IMR-90 (cell line): ENCODE data around the gene NPEPL1. TPM values are rescaled to one million over a fixed set of nuclear protein-coding genes. Genes with fewer than 3 reads are reported as not detected.

Source experiments
- ATAC-seq: fragments of 200-7000 bp; cut with Tn5 transposase; 2 replicates; pipeline ENCODE4 v1.9.1; 2020; ENCODE audit warnings: low read depth, mild to moderate bottlenecking, moderate library complexity
- BruUV-seq: library from RNA; stranded (reverse); fragments of 400-500 nt; replicated peaks from 2 replicates; lab custom pipeline; 2021; lab: Mats Ljungman, UMichigan
- CTCF ChIA-PET: fragments of 300-600 bp; formaldehyde crosslinking; extraction: SDS; loops from one replicate; lab custom pipeline; 2021; ENCODE audit warnings: antibody characterized with exemption; lab: Yijun Ruan, JAX
- POLR2A ChIA-PET: fragments of 300-600 bp; sonication (Branson Sonifier 250); formaldehyde crosslinking; loops from one replicate; lab custom pipeline; 2022; ENCODE audit warnings: antibody characterized with exemption; ENCODE audit not compliant: unreplicated experiment; lab: Charles Lee
- DNase-seq: peaks from one replicate; pipeline ENCODE4 v3.0.0; 2013
- H2AFZ ChIP-seq: replicated peaks from 2 replicates; pipeline ENCODE3; 2013; ENCODE audit warnings: low read length, mild to moderate bottlenecking; ENCODE audit not compliant: poor library complexity
- H2AK5ac ChIP-seq: 2 replicates; pipeline ENCODE4 v1.6.1; 2013; ENCODE audit warnings: low read depth, low read length, inconsistent platforms
- H2AK9ac ChIP-seq: replicated peaks from 2 replicates; pipeline ENCODE3; 2013; ENCODE audit warnings: mild to moderate bottlenecking, low read depth, low read length, moderate library complexity; ENCODE audit not compliant: poor library complexity
- H2BK120ac ChIP-seq: 2 replicates; pipeline ENCODE4 v1.6.1; 2013; ENCODE audit warnings: low read depth, low read length, inconsistent platforms
- H2BK15ac ChIP-seq: 3 replicates; pipeline ENCODE4 v1.6.1; 2013; ENCODE audit warnings: low read depth, low read length, inconsistent platforms
- H2BK20ac ChIP-seq: 2 replicates; pipeline ENCODE4 v1.6.1; 2013; ENCODE audit warnings: low read depth, mild to moderate bottlenecking, inconsistent platforms, low read length, moderate library complexity
- H2BK5ac ChIP-seq: 2 replicates; pipeline ENCODE4 v1.6.1; 2013; ENCODE audit warnings: mild to moderate bottlenecking, low read depth, low read length, inconsistent platforms; ENCODE audit not compliant: poor library complexity, severe bottlenecking
- H3K14ac ChIP-seq: replicated peaks from 2 replicates; pipeline ENCODE4 v1.6.1; 2013; ENCODE audit warnings: low read depth, low read length, inconsistent platforms
- H3K18ac ChIP-seq: 2 replicates; pipeline ENCODE4 v1.6.1; 2013; ENCODE audit warnings: low read depth, low read length, control low read depth
- H3K23ac ChIP-seq: 2 replicates; pipeline ENCODE4 v1.6.1; 2013; ENCODE audit warnings: low read depth, low read length, inconsistent platforms
- H3K27ac ChIP-seq: 2 replicates; pipeline ENCODE4 v1.5.1; 2013; ENCODE audit warnings: mild to moderate bottlenecking, control low read depth, low read length; ENCODE audit not compliant: insufficient read depth
- H3K27me3 ChIP-seq: 2 replicates; pipeline ENCODE4 v1.6.1; 2013; ENCODE audit warnings: low read length; ENCODE audit not compliant: control insufficient read depth, insufficient read depth
- H3K36me3 ChIP-seq: 2 replicates; pipeline ENCODE4 v1.6.1; 2013; ENCODE audit warnings: low read length, mixed read lengths; ENCODE audit not compliant: control insufficient read depth, insufficient read depth
- H3K4ac ChIP-seq: 2 replicates; pipeline ENCODE4 v1.6.1; 2013; ENCODE audit warnings: low read depth, low read length, inconsistent platforms
- H3K4me1 ChIP-seq: 2 replicates; pipeline ENCODE4 v1.6.1; 2013; ENCODE audit warnings: low read length, mixed read lengths; ENCODE audit not compliant: control insufficient read depth, insufficient read depth
- H3K4me2 ChIP-seq: 2 replicates; pipeline ENCODE4 v1.6.1; 2013; ENCODE audit warnings: low read depth, mild to moderate bottlenecking, control low read depth, low read length, moderate library complexity
- H3K4me3 ChIP-seq: 2 replicates; pipeline ENCODE4 v1.5.1; 2013; ENCODE audit warnings: low read depth, mild to moderate bottlenecking, control low read depth, low read length, moderate library complexity; ENCODE audit not compliant: insufficient read depth
- H3K56ac ChIP-seq: 2 replicates; pipeline ENCODE4 v1.6.1; 2013; ENCODE audit warnings: low read length, inconsistent platforms; ENCODE audit not compliant: insufficient read depth; ENCODE audit errors: extremely low read depth
- H3K79me1 ChIP-seq, 2 experiments: 2 replicates each; pipeline ENCODE4 v1.6.1; 2013; ENCODE audit warnings: low read length in 2 of 2, inconsistent platforms in 1 of 2, low read depth in 1 of 2
- H3K9ac ChIP-seq: 2 replicates; pipeline ENCODE4 v1.6.1; 2013; ENCODE audit warnings: low read depth, low read length, control low read depth
- H3K9me1 ChIP-seq: 2 replicates; pipeline ENCODE4 v1.6.1; 2013; ENCODE audit warnings: low read length, inconsistent platforms; ENCODE audit not compliant: insufficient read depth
- H3K9me3 ChIP-seq: 2 replicates; pipeline ENCODE4 v1.6.1; 2013; ENCODE audit warnings: low read length; ENCODE audit not compliant: control insufficient read depth, insufficient read depth
- H4K20me1 ChIP-seq: 2 replicates; pipeline ENCODE4 v1.6.1; 2013; ENCODE audit warnings: low read length, inconsistent platforms; ENCODE audit not compliant: insufficient read depth
- H4K5ac ChIP-seq: 2 replicates; pipeline ENCODE4 v1.6.1; 2013; ENCODE audit warnings: mild to moderate bottlenecking, low read depth, low read length, control low read depth
- H4K8ac ChIP-seq, 2 experiments: 2 replicates each; pipeline ENCODE4 v1.6.1; 2013; ENCODE audit warnings: low read depth in 2 of 2, low read length in 2 of 2, control low read depth in 1 of 2, inconsistent platforms in 1 of 2
- H4K91ac ChIP-seq: 2 replicates; pipeline ENCODE4 v1.6.1; 2013; ENCODE audit warnings: low read depth, low read length, inconsistent platforms; ENCODE audit not compliant: insufficient read depth
- BHLHE40 ChIP-seq: fragments of 150-350 bp; IDR thresholded peaks from 2 replicates; pipeline ENCODE4 v1.6.1; 2016; ENCODE audit warnings: mild to moderate bottlenecking, low read depth, low read length
- CEBPB ChIP-seq: IDR thresholded peaks from 2 replicates; pipeline ENCODE4 v1.6.1; 2012; ENCODE audit warnings: low read depth, low read length, improper control_type of control experiment
- CHD1 ChIP-seq: IDR thresholded peaks from 2 replicates; pipeline ENCODE4 v1.6.1; 2012; ENCODE audit warnings: low read depth, low read length, improper control_type of control experiment
- FOS ChIP-seq: fragments of 150-350 bp; IDR thresholded peaks from 2 replicates; pipeline ENCODE4 v1.6.1; 2016; ENCODE audit warnings: low read depth, low read length
- MAFK ChIP-seq: IDR thresholded peaks from 2 replicates; pipeline ENCODE4 v1.6.1; 2012; ENCODE audit warnings: low read depth, low read length, improper control_type of control experiment
- MXI1 ChIP-seq: IDR thresholded peaks from 2 replicates; pipeline ENCODE4 v1.6.1; 2012; ENCODE audit warnings: low read depth, mild to moderate bottlenecking, low read length, moderate library complexity, borderline replicate concordance
- NFE2L2 ChIP-seq: fragments of 150-350 bp; IDR thresholded peaks from 2 replicates; pipeline ENCODE4 v1.6.1; 2016; ENCODE audit warnings: low read depth, mild to moderate bottlenecking, low read length
- RAD21 ChIP-seq: IDR thresholded peaks from 2 replicates; pipeline ENCODE4 v1.6.1; 2012; ENCODE audit warnings: low read length, improper control_type of control experiment
- RCOR1 ChIP-seq: IDR thresholded peaks from 2 replicates; pipeline ENCODE4 v1.6.1; 2012; ENCODE audit warnings: mild to moderate bottlenecking, low read length, improper control_type of control experiment; ENCODE audit not compliant: insufficient replicate concordance
- USF2 ChIP-seq: fragments of 150-350 bp; IDR thresholded peaks from 2 replicates; pipeline ENCODE4 v1.6.1; 2017; ENCODE audit warnings: mild to moderate bottlenecking, antibody characterized with exemption, low read length, low read depth
- WGBS, 2 experiments: methylation state at CpG; one replicate each; pipeline versions ENCODE4 v1.1.5 to v1.1.7; 2013; ENCODE audit warnings: missing lambda C conversion rate in 2 of 2; ENCODE audit not compliant: insufficient read length in 1 of 2; ENCODE audit errors: extremely low coverage in 2 of 2; 5-methylcytosine and 5-hydroxymethylcytosine counted together
- dilution Hi-C: fragments of 300-500 bp; cut with HindIII; formaldehyde crosslinking; loops from one replicate; pipeline ENCODE4 v1.14.3; 2018; ENCODE audit warnings: low sequenced_read_pairs; ENCODE audit not compliant: unreplicated experiment
- in situ Hi-C: fragments of 300-500 bp; cut with MboI; formaldehyde crosslinking; loops from 3 replicates; pipeline ENCODE4 v1.14.3; 2019; ENCODE audit warnings: low sequenced_read_pairs, inconsistent platforms, mixed read lengths
- intact Hi-C: fragments of 100-400 bp; cut with micrococcal nuclease; formaldehyde crosslinking; loops from 2 replicates; pipeline ENCODE4 v1.10.0; 2022
- polyA plus RNA-seq, 3 experiments: library from polyadenylated mRNA; depleted of rRNA; stranded (reverse); fragments of >200 nt; gene quantifications; 2 replicates each; pipeline ENCODE4 v1.2.3, GENCODE V29; 2012; ENCODE audit warnings: low replicate concordance in 1 of 3
- total RNA-seq: library from RNA; depleted of rRNA; stranded (reverse); fragments of >200 nt; gene quantifications from 2 replicates; pipeline ENCODE4 v1.2.3, GENCODE V29; 2012

The NPEPL1 gene
- total and polyA plus RNA-seq, 2 of the 4 experiments (the other 2 are of a cell fraction) = 6.3 to 10.4 TPM

- TF ChIP-seq FOS (no peak), CEBPB (no peak), CHD1 (no peak), MXI1 (no peak), USF2 (no peak), NFE2L2 (no peak), MAFK (no peak), RCOR1 (no peak), RAD21 (no peak), BHLHE40 (no peak)
- H3K27ac ChIP-seq = no peak overlapping the region
- no peak overlapping the region for H3K4me2 ChIP-seq
- H3K4ac ChIP-seq = no peak overlapping the region
- ATAC-seq (no peak), DNase-seq (no peak)
- 66% methylated on average over 8 of the region's 19 CpGs; no CpG with 5 or more reads in 1 of the 2 experiments for WGBS, 2 experiments
- no peak overlapping the region for H2BK15ac ChIP-seq
- BruUV-seq = no TSS peak
- intact Hi-C loops = no loop called here
- POLR2A ChIA-PET = no interaction called here
- H3K36me3 ChIP-seq = no peaks in the 10 kb centered on the region
- H4K5ac ChIP-seq = no peak overlapping the region
- no peak overlapping the region for H3K23ac ChIP-seq
- no peaks in the 10 kb centered on the region for H4K20me1 ChIP-seq
- H2BK20ac ChIP-seq = no peak overlapping the region
- H3K27me3 ChIP-seq = no peaks in the 10 kb centered on the region
- H3K9ac ChIP-seq = no peak overlapping the region
- no peak overlapping the region for H3K4me3 ChIP-seq
- in situ Hi-C loops = no loop called here
- dilution Hi-C loops = no loop called here
- no peaks in the 10 kb centered on the region for H3K9me1 ChIP-seq
- no peak overlapping the region for H2AFZ ChIP-seq
- no peak overlapping the region for H2AK5ac ChIP-seq
- no peak overlapping the region for H3K14ac ChIP-seq
- H2BK120ac ChIP-seq = no peak overlapping the region
- no peaks in the 10 kb centered on the region for H3K79me1 ChIP-seq
- H4K8ac ChIP-seq = no peak overlapping the region
- no peak overlapping the region for H3K56ac ChIP-seq
- no peaks in the 10 kb centered on the region for H3K4me1 ChIP-seq
- H3K18ac ChIP-seq = no peak overlapping the region
- no peak overlapping the region for H4K91ac ChIP-seq
- no peak overlapping the region for H2BK5ac ChIP-seq
- no peaks in the 10 kb centered on the region for H3K9me3 ChIP-seq
- CTCF ChIA-PET = no interaction called here
- no peak overlapping the region for H2AK9ac ChIP-seq
Measured at GRCh38 chr20:58712151-58712791, 19.7 kb downstream of the NPEPL1 start.
